NCI-H146 treated with DMSO at 0.1 percent for 48 hours (cell line): ENCODE measurements around the gene MSL1.
A peak's percentile ranks its signal among the peaks of the same experiment; 100 is the strongest.

Source experiments
- DNase-seq: peaks from one replicate; lab custom pipeline; 2025; ENCODE audit not compliant: unreplicated experiment; lab: John Stamatoyannopoulos, UW

Gene MSL1

DNA sequence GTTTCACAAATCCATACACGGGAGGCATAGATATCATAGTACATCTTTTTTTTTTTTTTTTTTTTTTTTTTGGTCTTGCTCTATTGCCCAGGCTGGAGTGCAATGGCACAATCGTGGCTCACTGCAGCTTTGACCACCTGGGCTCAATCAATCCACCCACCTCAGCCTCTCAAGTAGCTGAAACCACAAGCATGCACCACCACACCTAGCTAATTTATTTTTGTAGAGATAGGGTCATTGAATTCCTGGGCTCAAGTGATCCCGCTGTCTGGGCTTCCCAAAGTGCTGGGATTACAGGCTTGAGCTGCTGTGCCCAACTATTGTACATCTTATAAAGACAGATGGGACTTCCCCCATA lies 52.0 kb downstream of the MSL1 start:
- DNase-seq: no peak

- DNase-seq: no peak
Measured at GRCh38 chr17:40174514-40174913, 52.7 kb downstream of the MSL1 start.

GRCh38 chr17:40175928-40176753 lies 54.4 kb downstream of the MSL1 start:
- DNase-seq: no peak

DNA sequence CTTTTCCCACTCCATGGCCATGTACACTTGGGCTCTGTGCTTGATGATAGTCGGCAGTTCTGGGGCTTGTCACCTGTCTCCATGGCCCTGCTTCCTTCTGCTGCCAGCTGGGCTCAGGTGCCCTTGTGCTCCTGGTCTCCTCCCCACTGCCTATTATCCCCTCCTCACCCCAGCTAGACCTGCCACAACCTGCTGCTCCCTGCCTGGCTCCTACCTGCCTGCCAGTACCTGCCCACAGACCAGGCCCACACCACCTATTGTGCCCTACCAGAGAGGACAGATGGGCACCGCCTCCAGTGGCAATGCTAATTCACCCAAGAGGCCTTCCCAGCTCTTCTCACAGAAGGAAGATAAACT lies 55.0 kb downstream of the MSL1 start:
- no peak for DNase-seq

- peak; percentile 43 for DNase-seq
Measured at GRCh38 chr17:40177275-40177874, 55.6 kb downstream of the MSL1 start, which contains the start of gene RAPGEFL1. Gene RAPGEFL1 (plus strand): TSS chr17:40177470. CDS start chr17:40177862, 392 bp downstream.

DNA sequence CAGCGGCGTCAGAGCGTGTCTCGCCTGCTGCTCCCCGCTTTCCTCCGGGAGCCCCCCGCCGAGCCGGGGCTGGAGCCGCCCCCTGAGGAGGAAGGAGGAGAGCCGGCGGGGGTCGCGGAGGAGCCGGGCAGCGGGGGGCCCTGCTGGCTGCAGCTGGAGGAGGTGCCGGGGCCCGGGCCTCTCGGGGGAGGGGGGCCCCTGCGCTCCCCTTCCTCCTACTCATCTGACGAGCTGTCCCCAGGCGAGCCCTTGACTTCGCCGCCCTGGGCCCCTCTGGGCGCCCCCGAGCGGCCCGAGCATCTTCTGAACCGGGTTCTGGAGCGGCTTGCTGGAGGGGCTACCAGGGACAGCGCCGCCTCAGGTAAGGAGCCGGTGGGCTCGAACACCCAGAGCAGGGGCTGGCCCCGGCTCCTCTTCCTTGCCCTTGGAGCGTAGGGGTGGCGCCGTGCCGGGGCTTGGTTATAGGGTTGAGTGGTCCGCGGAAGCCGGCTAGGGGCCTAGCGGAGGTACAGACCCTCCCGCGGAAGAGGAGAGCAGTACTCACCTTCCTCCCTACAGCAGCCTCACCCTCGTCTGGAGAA lies 56.3 kb downstream of the MSL1 start:
- no peak for DNase-seq

GRCh38 chr17:40178660-40179059 lies 56.9 kb downstream of the MSL1 start:
- DNase-seq: no peak

DNA sequence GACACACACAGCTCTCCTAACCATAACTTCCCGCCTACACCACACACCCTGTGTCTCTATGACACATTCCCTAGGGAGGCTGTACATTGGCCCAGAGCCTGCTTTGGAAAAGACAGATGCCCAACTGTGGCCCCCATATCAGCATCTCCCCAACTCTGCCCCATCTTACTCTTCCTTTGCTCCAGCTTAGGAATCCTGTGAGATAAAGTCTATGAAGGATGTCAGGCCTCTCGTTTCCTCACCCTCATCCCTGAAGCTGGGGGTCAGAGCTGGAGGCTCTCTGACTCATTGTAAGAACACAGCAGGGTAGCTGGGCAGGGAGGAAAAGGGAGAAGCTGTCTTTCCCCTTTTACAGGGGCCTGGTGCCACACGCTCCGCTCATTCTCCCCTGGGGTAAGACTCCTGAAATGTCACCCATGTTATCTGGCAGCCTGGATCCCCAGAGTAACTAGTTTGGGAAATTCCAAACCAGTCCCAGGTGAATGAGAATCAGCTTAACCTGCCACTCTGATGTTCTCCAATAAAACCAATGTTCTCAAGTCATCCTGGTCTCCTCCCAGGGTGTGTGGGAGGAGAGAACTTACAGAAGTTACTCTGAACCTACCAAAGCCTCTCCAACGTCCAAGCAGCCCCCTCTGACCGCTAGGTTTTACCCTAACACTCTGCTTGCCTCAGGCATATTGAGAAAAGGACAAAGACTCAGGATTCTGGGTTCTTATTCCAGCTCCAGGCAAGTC lies 58.3 kb downstream of the MSL1 start:
- DNase-seq: no peak

DNA sequence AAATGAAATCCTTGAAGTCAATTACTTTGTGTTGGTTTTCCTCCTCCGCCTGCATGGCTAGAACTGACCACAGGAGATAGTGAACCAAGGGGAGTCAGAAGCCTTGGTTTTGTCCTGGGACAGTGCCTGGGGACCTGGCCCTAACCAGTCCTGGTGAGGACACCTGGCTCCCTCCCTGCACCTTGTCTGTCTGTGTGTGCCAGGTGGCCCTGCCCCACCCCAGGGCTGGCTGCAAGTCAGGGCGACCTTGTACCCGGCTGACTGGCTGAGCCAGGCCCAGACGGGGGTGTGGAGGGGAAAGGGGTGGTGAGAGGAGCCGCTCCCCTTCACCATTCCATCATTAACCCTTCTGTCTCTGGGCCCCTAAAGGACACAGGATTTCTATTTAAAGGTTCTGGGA lies 58.9 kb downstream of the MSL1 start:
- no peak for DNase-seq

GRCh38 chr17:40181205-40181604 lies 59.4 kb downstream of the MSL1 start:
- no peak for DNase-seq

- DNase-seq: no peak
Measured at GRCh38 chr17:40182606-40183005, 60.8 kb downstream of the MSL1 start.
